SK-N-SH (cell line): ENCODE data around the gene PARP4. TPM values are rescaled to one million over a fixed set of nuclear protein-coding genes. Genes with fewer than 3 reads are reported as not detected.

Experiments used
- CTCF ChIA-PET: fragments of 300-600, 350-600 bp; formaldehyde crosslinking; extraction: SDS; loops from one replicate; lab custom pipeline; 2021; lab: Yijun Ruan, JAX
- POLR2A ChIA-PET: fragments of 350-600 bp; sonication (Branson Sonifier 250); formaldehyde crosslinking; extraction: SDS; loops from one replicate; lab custom pipeline; 2020; ENCODE audit warnings: antibody characterized with exemption, inconsistent platforms; lab: Yijun Ruan, JAX
- DNase-seq: peaks from one replicate; pipeline ENCODE4 v3.0.0; 2012
- H2AFZ ChIP-seq: fragments of 200-600 bp; sonication (generic); 2 replicates; pipeline ENCODE4 v1.8.1; 2016; ENCODE audit warnings: antibody characterized with exemption, mild to moderate bottlenecking, low read depth
- H3F3A ChIP-seq: fragments of 200-600 bp; sonication (generic); replicated peaks from 2 replicates; pipeline ENCODE3; 2016; ENCODE audit warnings: antibody characterized with exemption, mild to moderate bottlenecking; ENCODE audit not compliant: insufficient read depth
- H3K27ac ChIP-seq, 2 experiments: fragments of 200-500 bp in 1 of 2; fragments of 200-600 bp in 1 of 2; sonication (Bioruptor generic) in 1 of 2; sonication (generic), shearing (Covaris generic) in 1 of 2; 2 replicates each; pipeline versions ENCODE4 v1.5.1 to v1.6.1; 2014 to 2016; ENCODE audit warnings: low read depth in 2 of 2, inconsistent platforms in 1 of 2, low read length in 1 of 2, mild to moderate bottlenecking in 1 of 2, mixed read lengths in 1 of 2
- H3K27me3 ChIP-seq: fragments of 200-600 bp; sonication (generic), shearing (Covaris generic); 2 replicates; pipeline ENCODE4 v1.6.1; 2016; ENCODE audit warnings: mixed run types; ENCODE audit not compliant: insufficient read depth
- H3K36me3 ChIP-seq, 2 experiments: fragments of 200-500 bp in 1 of 2; fragments of 200-600 bp in 1 of 2; sonication (Bioruptor generic) in 1 of 2; sonication (generic) in 1 of 2; replicated peaks in 1 of 2; 2 replicates each; pipeline versions ENCODE3 to v1.5.1; 2014 to 2016; ENCODE audit warnings: low read length in 1 of 2, mild to moderate bottlenecking in 1 of 2; ENCODE audit not compliant: insufficient read depth in 2 of 2, control insufficient read depth in 1 of 2
- H3K4me1 ChIP-seq, 2 experiments: fragments of 200-500 bp in 1 of 2; fragments of 200-600 bp in 1 of 2; sonication (Bioruptor generic) in 1 of 2; sonication (generic), shearing (Covaris generic) in 1 of 2; 2 replicates each; pipeline versions ENCODE4 v1.5.1 to v1.6.1; 2014 to 2016; ENCODE audit warnings: low read depth in 1 of 2, low read length in 1 of 2, mixed run types in 1 of 2; ENCODE audit not compliant: insufficient read depth in 2 of 2, control insufficient read depth in 1 of 2
- H3K4me2 ChIP-seq: fragments of 200-600 bp; sonication (generic), shearing (Covaris generic); 2 replicates; pipeline ENCODE4 v1.6.1; 2017; ENCODE audit warnings: mixed run types
- H3K4me3 ChIP-seq, 2 experiments: fragments of 200-500 bp in 1 of 2; fragments of 200-600 bp in 1 of 2; sonication (Bioruptor generic) in 1 of 2; sonication (generic), shearing (Covaris generic) in 1 of 2; 2 replicates each; pipeline versions ENCODE4 v1.5.1 to v1.8.1; 2014 to 2016; ENCODE audit warnings: low read depth in 2 of 2, inconsistent platforms in 1 of 2, low read length in 1 of 2, mild to moderate bottlenecking in 1 of 2, mixed read lengths in 1 of 2, moderate library complexity in 1 of 2
- H3K79me2 ChIP-seq: fragments of 200-600 bp; sonication (generic); 2 replicates; pipeline ENCODE4 v1.8.1; 2017; ENCODE audit warnings: mild to moderate bottlenecking; ENCODE audit not compliant: insufficient read depth
- H3K9ac ChIP-seq: fragments of 200-600 bp; sonication (generic); 2 replicates; pipeline ENCODE4 v1.6.1; 2017; ENCODE audit warnings: mixed run types
- H3K9me2 ChIP-seq: fragments of 200-600 bp; sonication (generic); 2 replicates; pipeline ENCODE4 v1.6.1; 2017; ENCODE audit warnings: mixed run types
- H3K9me3 ChIP-seq: fragments of 200-600 bp; sonication (generic); 2 replicates; pipeline ENCODE4 v1.6.1; 2017; ENCODE audit warnings: mixed run types, mild to moderate bottlenecking, moderate library complexity
- H4K20me1 ChIP-seq: fragments of 200-600 bp; sonication (generic); 2 replicates; pipeline ENCODE4 v1.6.1; 2017; ENCODE audit warnings: mild to moderate bottlenecking, mixed run types; ENCODE audit not compliant: insufficient read depth
- EZH2phosphoT487 ChIP-seq: fragments of 200-600 bp; sonication (generic); IDR thresholded peaks from 2 replicates; pipeline ENCODE4 v1.6.1; 2017; ENCODE audit warnings: low read depth, mixed run types, mild to moderate bottlenecking, antibody characterized with exemption, moderate library complexity, borderline replicate concordance
- FOSL2 ChIP-seq: IDR thresholded peaks from 2 replicates; pipeline ENCODE4 v1.4.0; 2012; ENCODE audit warnings: low read depth, mild to moderate bottlenecking, moderate library complexity, borderline replicate concordance
- FOXM1 ChIP-seq: IDR thresholded peaks from 2 replicates; pipeline ENCODE4 v1.4.0; 2012; ENCODE audit warnings: low read depth, mild to moderate bottlenecking
- GABPA ChIP-seq: IDR thresholded peaks from 2 replicates; pipeline ENCODE4 v1.4.0; 2012; ENCODE audit warnings: low read depth, mild to moderate bottlenecking
- GATA2 ChIP-seq: sonication (generic); formaldehyde crosslinking; IDR thresholded peaks from 2 replicates; pipeline ENCODE4 v1.5.0; 2020; ENCODE audit warnings: mild to moderate bottlenecking, missing genetic modification reagents
- MEF2A ChIP-seq: IDR thresholded peaks from 2 replicates; pipeline ENCODE4 v1.4.0; 2012; ENCODE audit warnings: low read depth, borderline replicate concordance
- MXI1 ChIP-seq: IDR thresholded peaks from 2 replicates; pipeline ENCODE4 v1.6.1; 2012; ENCODE audit warnings: mild to moderate bottlenecking, low read depth, low read length, improper control_type of control experiment
- PBX3 ChIP-seq: IDR thresholded peaks from 2 replicates; pipeline ENCODE4; 2012
- RCOR1 ChIP-seq: fragments of 150-350 bp; IDR thresholded peaks from 2 replicates; pipeline ENCODE4 v1.6.1; 2017; ENCODE audit warnings: antibody characterized with exemption, low read length
- REST ChIP-seq: IDR thresholded peaks from 2 replicates; pipeline ENCODE4 v1.6.1; 2012; ENCODE audit warnings: mild to moderate bottlenecking, low read depth, low read length, moderate library complexity
- RXRA ChIP-seq: IDR thresholded peaks from 2 replicates; pipeline ENCODE4 v1.4.0; 2012; ENCODE audit warnings: low read depth, mild to moderate bottlenecking, borderline replicate concordance
- SMC3 ChIP-seq: IDR thresholded peaks from 2 replicates; pipeline ENCODE4 v1.6.1; 2012; ENCODE audit warnings: low read depth, low read length, improper control_type of control experiment
- TCF12 ChIP-seq: IDR thresholded peaks from 2 replicates; pipeline ENCODE4 v1.4.0; 2012
- TEAD4 ChIP-seq: IDR thresholded peaks from 2 replicates; pipeline ENCODE4 v1.4.0; 2012; ENCODE audit warnings: mild to moderate bottlenecking, borderline replicate concordance; ENCODE audit not compliant: insufficient read depth
- YY1 ChIP-seq: IDR thresholded peaks from 2 replicates; pipeline ENCODE4 v1.4.0; 2012; ENCODE audit warnings: low read depth, mild to moderate bottlenecking
- WGBS: methylation state at CpG from one replicate; pipeline ENCODE4 v1.1.6; 2017; ENCODE audit warnings: low lambda C conversion rate; 5-methylcytosine and 5-hydroxymethylcytosine counted together
- polyA plus RNA-seq, 3 experiments: library from polyadenylated mRNA; depleted of rRNA; stranded (reverse); fragments of >200 nt; gene quantifications; 2 replicates each; pipeline ENCODE4 v1.2.3, GENCODE V29; 2012

Gene PARP4
- polyA plus RNA-seq, 1 of the 3 experiments (the other 2 are of a cell fraction): 33.9 TPM

GRCh38 chr13:24529478-24529877 lies 16.9 kb upstream of the PARP4 start:
- Histone ChIP-seq H3K9me2 (no peaks in the 10 kb centered on the region), H2AFZ (no peak overlapping the region), H3K27me3 (no peaks in the 10 kb centered on the region), H3K4me1 (no peaks in the 10 kb centered on the region), H3F3A (no peaks in the 10 kb centered on the region), H3K27ac (no peak overlapping the region), H3K79me2 (no peaks in the 10 kb centered on the region), H3K9ac (no peak overlapping the region), H4K20me1 (no peaks in the 10 kb centered on the region), H3K4me2 (no peak overlapping the region), H3K9me3 (no peaks in the 10 kb centered on the region), H3K4me3 (no peak overlapping the region), H3K36me3 (no peaks in the 10 kb centered on the region)
- CTCF ChIA-PET: interaction anchor here (0.6 to 1.6 kb wide), 2 partner anchors 10 to 20 kb away, joined by 3 read pairs; no protein-coding TSS in a partner anchor
- no peak for DNase-seq
- WGBS: 60% methylated on average over 1 of the region's 1 CpG
- POLR2A ChIA-PET: no interaction called here
- TF ChIP-seq FOSL2 (no peak), SMC3 (no peak), FOXM1 (no peak), GATA2 (CRISPR knock-in tag) (no peak), REST (no peak), PBX3 (no peak)

- WGBS: 66% methylated on average over 4 of the region's 4 CpGs
- no peaks in the 10 kb centered on the region for H3K9me2 ChIP-seq
- H3K27ac ChIP-seq: no peak overlapping the region
- H3K36me3 ChIP-seq: no peaks in the 10 kb centered on the region
- H3K9ac ChIP-seq: no peak overlapping the region
- no peak overlapping the region for H3K4me2 ChIP-seq
- no peaks in the 10 kb centered on the region for H3F3A ChIP-seq
- H3K9me3 ChIP-seq: no peaks in the 10 kb centered on the region
- no peak for TF ChIP-seq EZH2phosphoT487
- no peak for TF ChIP-seq GABPA
- no peak for TF ChIP-seq RCOR1
- TF ChIP-seq GATA2 (CRISPR knock-in tag): no peak
- no peak for TF ChIP-seq SMC3
- TF ChIP-seq YY1: no peak
- TF ChIP-seq REST: no peak
- no peak for TF ChIP-seq TEAD4
- TF ChIP-seq MXI1: no peak
- no peak for TF ChIP-seq MEF2A
- no peak for TF ChIP-seq RXRA
- TF ChIP-seq TCF12: no peak
- TF ChIP-seq, all 33 proteins: peak for 0
- H2AFZ ChIP-seq: no peak overlapping the region
- POLR2A ChIA-PET: no interaction called here
- H3K4me1 ChIP-seq: no peaks in the 10 kb centered on the region; a peak in 1 of 4 replicates
- no peak for DNase-seq
- CTCF ChIA-PET: interaction anchor here (0.6 to 1.6 kb wide), 2 partner anchors 9 to 19 kb away, joined by 3 read pairs; no protein-coding TSS in a partner anchor
- no peaks in the 10 kb centered on the region for H3K79me2 ChIP-seq
- H3K4me3 ChIP-seq: no peak overlapping the region
- no peaks in the 10 kb centered on the region for H4K20me1 ChIP-seq
- no peaks in the 10 kb centered on the region for H3K27me3 ChIP-seq
These were observed 16.3 kb upstream of the PARP4 start for GRCh38 chr13:24528816-24529398.
